PC-9 (cell line): ENCODE data around the gene RIMBP2.

Experiments used
- EZH2 ChIP-seq: fragments of 200-600 bp; sonication (generic); IDR thresholded peaks from 2 replicates; pipeline ENCODE4 v1.8.0; 2017; ENCODE audit warnings: antibody characterized with exemption, low read depth
- TF ChIP-seq, protein P1 (sequence below): fragments of 200-600 bp; sonication (generic); conservative IDR thresholded peaks from 2 replicates; pipeline ENCODE4 v1.6.1; 2017; ENCODE audit warnings: mixed run types, antibody characterized with exemption, mild to moderate bottlenecking, moderate library complexity

DNA sequence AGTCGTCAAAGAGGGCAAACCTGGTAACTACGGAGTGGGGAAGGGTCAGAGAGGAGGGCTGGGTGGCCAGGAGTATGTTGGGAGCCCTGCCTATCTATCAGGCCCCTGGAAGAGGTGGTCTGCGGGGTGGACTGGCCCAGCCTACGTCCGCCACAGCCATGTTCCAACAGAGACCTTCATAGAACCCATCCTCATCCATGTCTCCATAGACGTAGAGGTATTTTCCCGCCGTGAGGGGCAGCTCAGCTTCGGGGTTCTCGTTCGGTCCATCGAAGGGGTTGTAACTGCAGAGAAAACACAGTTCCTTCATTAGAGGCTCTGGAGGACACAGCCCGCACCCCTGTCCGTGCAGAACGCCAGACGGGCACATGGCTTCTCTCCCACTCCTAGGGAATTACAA, 271.1 kb downstream of the RIMBP2 start:
- TF ChIP-seq, protein P1, sequence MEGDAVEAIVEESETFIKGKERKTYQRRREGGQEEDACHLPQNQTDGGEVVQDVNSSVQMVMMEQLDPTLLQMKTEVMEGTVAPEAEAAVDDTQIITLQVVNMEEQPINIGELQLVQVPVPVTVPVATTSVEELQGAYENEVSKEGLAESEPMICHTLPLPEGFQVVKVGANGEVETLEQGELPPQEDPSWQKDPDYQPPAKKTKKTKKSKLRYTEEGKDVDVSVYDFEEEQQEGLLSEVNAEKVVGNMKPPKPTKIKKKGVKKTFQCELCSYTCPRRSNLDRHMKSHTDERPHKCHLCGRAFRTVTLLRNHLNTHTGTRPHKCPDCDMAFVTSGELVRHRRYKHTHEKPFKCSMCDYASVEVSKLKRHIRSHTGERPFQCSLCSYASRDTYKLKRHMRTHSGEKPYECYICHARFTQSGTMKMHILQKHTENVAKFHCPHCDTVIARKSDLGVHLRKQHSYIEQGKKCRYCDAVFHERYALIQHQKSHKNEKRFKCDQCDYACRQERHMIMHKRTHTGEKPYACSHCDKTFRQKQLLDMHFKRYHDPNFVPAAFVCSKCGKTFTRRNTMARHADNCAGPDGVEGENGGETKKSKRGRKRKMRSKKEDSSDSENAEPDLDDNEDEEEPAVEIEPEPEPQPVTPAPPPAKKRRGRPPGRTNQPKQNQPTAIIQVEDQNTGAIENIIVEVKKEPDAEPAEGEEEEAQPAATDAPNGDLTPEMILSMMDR: no peak
- TF ChIP-seq EZH2: no peak
